ENCODE measurements around the gene KLHL22.

Gene KLHL22

DNA sequence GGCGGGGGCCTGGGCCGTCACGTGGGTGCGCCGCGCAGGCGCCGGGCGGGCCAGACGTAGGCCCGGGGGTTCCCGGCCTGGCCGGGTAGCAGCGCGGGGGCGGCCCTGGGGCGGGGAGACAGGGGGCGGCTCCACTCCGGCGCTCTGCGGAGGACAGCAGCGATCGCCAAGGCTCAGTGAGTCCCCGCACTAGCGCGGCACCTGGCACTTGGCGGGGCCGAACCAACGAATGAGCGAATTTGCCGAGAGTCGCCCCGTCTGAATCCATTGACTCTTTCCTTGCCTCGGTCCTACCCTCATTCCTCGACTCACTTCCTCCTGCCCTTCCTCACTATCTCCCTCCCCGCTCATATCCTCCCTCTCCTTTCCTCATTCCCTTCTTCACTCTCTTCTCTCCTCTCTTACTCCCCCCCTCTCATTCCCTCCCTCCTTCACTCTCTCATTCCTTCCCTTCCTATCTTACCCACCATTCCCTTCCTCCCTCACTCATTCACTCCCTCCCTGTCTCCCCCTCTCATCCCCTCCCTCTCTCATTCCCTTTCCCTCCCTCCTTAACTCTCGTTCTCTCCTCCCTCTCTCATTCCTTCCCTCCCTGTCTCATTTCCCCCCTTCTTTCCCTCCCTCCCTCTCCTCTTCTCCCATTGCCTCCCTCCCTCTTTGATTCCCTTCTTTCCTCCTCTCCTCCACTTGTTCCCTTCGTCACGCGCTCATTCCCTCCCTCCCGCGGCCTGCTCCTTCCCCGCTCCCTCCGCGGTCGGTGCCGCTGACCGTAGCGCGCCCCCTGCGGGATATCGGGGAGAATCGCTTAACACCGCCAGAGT is 476 bp upstream of the KLHL22 start:
- peak; percentile 72 for DNase-seq (ENCODE audit: low read depth)
- TF ChIP-seq, protein P1, sequence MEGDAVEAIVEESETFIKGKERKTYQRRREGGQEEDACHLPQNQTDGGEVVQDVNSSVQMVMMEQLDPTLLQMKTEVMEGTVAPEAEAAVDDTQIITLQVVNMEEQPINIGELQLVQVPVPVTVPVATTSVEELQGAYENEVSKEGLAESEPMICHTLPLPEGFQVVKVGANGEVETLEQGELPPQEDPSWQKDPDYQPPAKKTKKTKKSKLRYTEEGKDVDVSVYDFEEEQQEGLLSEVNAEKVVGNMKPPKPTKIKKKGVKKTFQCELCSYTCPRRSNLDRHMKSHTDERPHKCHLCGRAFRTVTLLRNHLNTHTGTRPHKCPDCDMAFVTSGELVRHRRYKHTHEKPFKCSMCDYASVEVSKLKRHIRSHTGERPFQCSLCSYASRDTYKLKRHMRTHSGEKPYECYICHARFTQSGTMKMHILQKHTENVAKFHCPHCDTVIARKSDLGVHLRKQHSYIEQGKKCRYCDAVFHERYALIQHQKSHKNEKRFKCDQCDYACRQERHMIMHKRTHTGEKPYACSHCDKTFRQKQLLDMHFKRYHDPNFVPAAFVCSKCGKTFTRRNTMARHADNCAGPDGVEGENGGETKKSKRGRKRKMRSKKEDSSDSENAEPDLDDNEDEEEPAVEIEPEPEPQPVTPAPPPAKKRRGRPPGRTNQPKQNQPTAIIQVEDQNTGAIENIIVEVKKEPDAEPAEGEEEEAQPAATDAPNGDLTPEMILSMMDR (IDR thresholded peaks at IDR 0.05; ENCODE audit: low read depth, low read length, missing control alignments) = peak; percentile 81
- peak overlapping the region; percentile 50 for H3K4me3 ChIP-seq (ENCODE audit: low read depth, low read length)

DNA sequence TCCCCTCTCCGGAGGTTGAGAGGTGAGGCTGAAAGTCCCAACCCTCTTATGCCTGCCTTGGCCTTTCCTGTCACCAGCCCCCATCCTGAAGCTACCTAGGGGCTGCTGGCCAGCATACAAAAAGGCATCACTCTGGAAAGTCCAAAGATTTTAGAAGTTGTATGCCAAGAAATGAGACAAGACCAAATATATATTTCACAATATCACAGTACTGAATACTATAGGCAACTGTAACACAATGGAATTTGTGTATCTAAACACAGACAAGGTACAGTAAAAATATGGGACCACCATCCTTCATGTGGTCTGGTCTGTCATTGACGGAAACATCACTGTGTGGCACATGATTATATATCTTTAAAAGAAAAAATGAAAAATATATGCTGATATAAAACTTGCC is 4.2 kb downstream of the KLHL22 start:
- no peak overlapping the region for H3K4me3 ChIP-seq (ENCODE audit: low read depth, low read length)
- no peak for DNase-seq (ENCODE audit: low read depth)
- TF ChIP-seq, protein P1 (IDR thresholded peaks at IDR 0.05; ENCODE audit: low read depth, low read length, missing control alignments) = no peak

- TF ChIP-seq, protein P1 (IDR thresholded peaks at IDR 0.05; ENCODE audit: low read depth, low read length, missing control alignments) = no peak
- no peak for DNase-seq (ENCODE audit: low read depth)
- H3K4me3 ChIP-seq (ENCODE audit: low read depth, low read length) = no peak overlapping the region
These were observed 4.7 kb downstream of the KLHL22 start for GRCh38 chr22:20490941-20491307.

GRCh38 chr22:20490183-20490940 is 5.2 kb downstream of the KLHL22 start:
- no peak for DNase-seq (ENCODE audit: low read depth)
- no peak overlapping the region for H3K4me3 ChIP-seq (ENCODE audit: low read depth, low read length)
- TF ChIP-seq, protein P1 (IDR thresholded peaks at IDR 0.05; ENCODE audit: low read depth, low read length, missing control alignments) = no peak

GRCh38 chr22:20488946-20489345 is 6.6 kb downstream of the KLHL22 start:
- H3K4me3 ChIP-seq (ENCODE audit: low read depth, low read length) = no peak overlapping the region
- no peak for DNase-seq (ENCODE audit: low read depth)
- TF ChIP-seq, protein P1 (IDR thresholded peaks at IDR 0.05; ENCODE audit: low read depth, low read length, missing control alignments) = no peak

DNA sequence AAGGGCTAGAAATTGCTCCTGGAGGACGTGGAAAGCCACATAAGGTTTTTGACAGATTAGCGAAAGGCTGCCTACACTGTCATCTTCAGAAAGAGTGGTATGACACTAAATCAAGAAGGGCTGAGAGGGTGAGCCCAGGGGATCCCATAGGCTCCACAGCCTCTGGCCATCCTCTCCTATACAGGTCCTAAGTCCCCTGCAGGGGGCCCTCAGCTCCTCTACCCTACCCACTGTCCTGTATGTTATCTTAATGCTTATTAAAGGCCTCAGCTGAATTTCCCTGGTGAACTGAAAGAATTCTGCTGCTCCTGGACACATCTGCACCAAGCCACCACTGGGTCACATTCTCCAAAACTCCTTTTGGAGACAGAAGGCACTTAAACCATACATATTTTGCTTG is 7.9 kb downstream of the KLHL22 start:
- no peak for DNase-seq (ENCODE audit: low read depth)
- H3K4me3 ChIP-seq (ENCODE audit: low read depth, low read length) = no peak overlapping the region
- TF ChIP-seq, protein P1 (IDR thresholded peaks at IDR 0.05; ENCODE audit: low read depth, low read length, missing control alignments) = no peak
